SK-N-SH (cell line): Measurements from ENCODE around the gene CNIH3. TPM values are rescaled to one million over a fixed set of nuclear protein-coding genes. Genes with fewer than 3 reads are reported as not detected.

Experiments used
- CTCF ChIA-PET: fragments of 300-600, 350-600 bp; formaldehyde crosslinking; extraction: SDS; loops from one replicate; lab custom pipeline; 2021; lab: Yijun Ruan, JAX
- POLR2A ChIA-PET: fragments of 350-600 bp; sonication (Branson Sonifier 250); formaldehyde crosslinking; extraction: SDS; loops from one replicate; lab custom pipeline; 2020; ENCODE audit warnings: antibody characterized with exemption, inconsistent platforms; lab: Yijun Ruan, JAX
- DNase-seq: peaks from one replicate; pipeline ENCODE4 v3.0.0; 2012
- H2AFZ ChIP-seq: fragments of 200-600 bp; sonication (generic); 2 replicates; pipeline ENCODE4 v1.8.1; 2016; ENCODE audit warnings: antibody characterized with exemption, mild to moderate bottlenecking, low read depth
- H3F3A ChIP-seq: fragments of 200-600 bp; sonication (generic); replicated peaks from 2 replicates; pipeline ENCODE3; 2016; ENCODE audit warnings: antibody characterized with exemption, mild to moderate bottlenecking; ENCODE audit not compliant: insufficient read depth
- H3K27ac ChIP-seq, 2 experiments: fragments of 200-500 bp in 1 of 2; fragments of 200-600 bp in 1 of 2; sonication (Bioruptor generic) in 1 of 2; sonication (generic), shearing (Covaris generic) in 1 of 2; 2 replicates each; pipeline versions ENCODE4 v1.5.1 to v1.6.1; 2014 to 2016; ENCODE audit warnings: low read depth in 2 of 2, inconsistent platforms in 1 of 2, low read length in 1 of 2, mild to moderate bottlenecking in 1 of 2, mixed read lengths in 1 of 2
- H3K27me3 ChIP-seq: fragments of 200-600 bp; sonication (generic), shearing (Covaris generic); 2 replicates; pipeline ENCODE4 v1.6.1; 2016; ENCODE audit warnings: mixed run types; ENCODE audit not compliant: insufficient read depth
- H3K36me3 ChIP-seq, 2 experiments: fragments of 200-500 bp in 1 of 2; fragments of 200-600 bp in 1 of 2; sonication (Bioruptor generic) in 1 of 2; sonication (generic) in 1 of 2; replicated peaks in 1 of 2; 2 replicates each; pipeline versions ENCODE3 to v1.5.1; 2014 to 2016; ENCODE audit warnings: low read length in 1 of 2, mild to moderate bottlenecking in 1 of 2; ENCODE audit not compliant: insufficient read depth in 2 of 2, control insufficient read depth in 1 of 2
- H3K4me1 ChIP-seq, 2 experiments: fragments of 200-500 bp in 1 of 2; fragments of 200-600 bp in 1 of 2; sonication (Bioruptor generic) in 1 of 2; sonication (generic), shearing (Covaris generic) in 1 of 2; 2 replicates each; pipeline versions ENCODE4 v1.5.1 to v1.6.1; 2014 to 2016; ENCODE audit warnings: low read depth in 1 of 2, low read length in 1 of 2, mixed run types in 1 of 2; ENCODE audit not compliant: insufficient read depth in 2 of 2, control insufficient read depth in 1 of 2
- H3K4me2 ChIP-seq: fragments of 200-600 bp; sonication (generic), shearing (Covaris generic); 2 replicates; pipeline ENCODE4 v1.6.1; 2017; ENCODE audit warnings: mixed run types
- H3K4me3 ChIP-seq, 2 experiments: fragments of 200-500 bp in 1 of 2; fragments of 200-600 bp in 1 of 2; sonication (Bioruptor generic) in 1 of 2; sonication (generic), shearing (Covaris generic) in 1 of 2; 2 replicates each; pipeline versions ENCODE4 v1.5.1 to v1.8.1; 2014 to 2016; ENCODE audit warnings: low read depth in 2 of 2, inconsistent platforms in 1 of 2, low read length in 1 of 2, mild to moderate bottlenecking in 1 of 2, mixed read lengths in 1 of 2, moderate library complexity in 1 of 2
- H3K79me2 ChIP-seq: fragments of 200-600 bp; sonication (generic); 2 replicates; pipeline ENCODE4 v1.8.1; 2017; ENCODE audit warnings: mild to moderate bottlenecking; ENCODE audit not compliant: insufficient read depth
- H3K9ac ChIP-seq: fragments of 200-600 bp; sonication (generic); 2 replicates; pipeline ENCODE4 v1.6.1; 2017; ENCODE audit warnings: mixed run types
- H3K9me2 ChIP-seq: fragments of 200-600 bp; sonication (generic); 2 replicates; pipeline ENCODE4 v1.6.1; 2017; ENCODE audit warnings: mixed run types
- H3K9me3 ChIP-seq: fragments of 200-600 bp; sonication (generic); 2 replicates; pipeline ENCODE4 v1.6.1; 2017; ENCODE audit warnings: mixed run types, mild to moderate bottlenecking, moderate library complexity
- H4K20me1 ChIP-seq: fragments of 200-600 bp; sonication (generic); 2 replicates; pipeline ENCODE4 v1.6.1; 2017; ENCODE audit warnings: mild to moderate bottlenecking, mixed run types; ENCODE audit not compliant: insufficient read depth
- CHD2 ChIP-seq: fragments of 150-350 bp; IDR thresholded peaks from 2 replicates; pipeline ENCODE4 v1.6.1; 2018; ENCODE audit warnings: low read length; ENCODE audit not compliant: partially characterized antibody
- FOXM1 ChIP-seq: IDR thresholded peaks from 2 replicates; pipeline ENCODE4 v1.4.0; 2012; ENCODE audit warnings: low read depth, mild to moderate bottlenecking
- JUND ChIP-seq: IDR thresholded peaks from 2 replicates; pipeline ENCODE4 v1.4.0; 2012
- MAX ChIP-seq: IDR thresholded peaks from 2 replicates; pipeline ENCODE4 v1.4.0; 2012; ENCODE audit warnings: low read depth
- MEF2A ChIP-seq: IDR thresholded peaks from 2 replicates; pipeline ENCODE4 v1.4.0; 2012; ENCODE audit warnings: low read depth, borderline replicate concordance
- NRF1 ChIP-seq: IDR thresholded peaks from 2 replicates; pipeline ENCODE4 v1.6.1; 2012; ENCODE audit warnings: low read depth, mild to moderate bottlenecking, low read length
- RCOR1 ChIP-seq: fragments of 150-350 bp; IDR thresholded peaks from 2 replicates; pipeline ENCODE4 v1.6.1; 2017; ENCODE audit warnings: antibody characterized with exemption, low read length
- YY1 ChIP-seq: IDR thresholded peaks from 2 replicates; pipeline ENCODE4 v1.4.0; 2012; ENCODE audit warnings: low read depth, mild to moderate bottlenecking
- WGBS: methylation state at CpG from one replicate; pipeline ENCODE4 v1.1.6; 2017; ENCODE audit warnings: low lambda C conversion rate; 5-methylcytosine and 5-hydroxymethylcytosine counted together
- polyA plus RNA-seq, 3 experiments: library from polyadenylated mRNA; depleted of rRNA; stranded (reverse); fragments of >200 nt; gene quantifications; 2 replicates each; pipeline ENCODE4 v1.2.3, GENCODE V29; 2012

The CNIH3 gene
- polyA plus RNA-seq, 1 of the 3 experiments (the other 2 are of a cell fraction): 18.8 TPM

GRCh38 chr1:224730965-224731364, 114.8 kb downstream of the CNIH3 start:
- no peaks in the 10 kb centered on the region for H3K27me3 ChIP-seq
- H4K20me1 ChIP-seq: no peaks in the 10 kb centered on the region
- H3K9me3 ChIP-seq: no peaks in the 10 kb centered on the region
- no peak overlapping the region for H3K4me2 ChIP-seq
- H3K79me2 ChIP-seq: no peaks in the 10 kb centered on the region
- no peak for TF ChIP-seq NRF1
- TF ChIP-seq, all 33 proteins: peak for 0
- CTCF ChIA-PET: no interaction called here
- Histone ChIP-seq H3K27ac (no peak overlapping the region), H2AFZ (no peak overlapping the region), H3F3A (no peaks in the 10 kb centered on the region), H3K36me3 (peaks cover 0 to 14% of the 10 kb centered on the region in 2 experiments), H3K4me3 (no peak overlapping the region), H3K9ac (no peak overlapping the region), H3K4me1 (peaks cover 13 to 16% of the 10 kb centered on the region in 2 experiments; a peak in 3 of 4 replicates), H3K9me2 (no peaks in the 10 kb centered on the region)
- no peak for DNase-seq
- POLR2A ChIA-PET: no interaction called here

- Histone ChIP-seq H3K27me3 (no peaks in the 10 kb centered on the region), H4K20me1 (no peaks in the 10 kb centered on the region), H3K9ac (no peak overlapping the region), H3K9me2 (no peaks in the 10 kb centered on the region), H3K9me3 (no peaks in the 10 kb centered on the region), H3F3A (no peaks in the 10 kb centered on the region), H3K36me3 (peaks cover 5 to 14% of the 10 kb centered on the region in 2 experiments), H2AFZ (no peak overlapping the region), H3K4me3 (no peak overlapping the region), H3K27ac (no peak overlapping the region), H3K4me1 (peaks cover 10 to 16% of the 10 kb centered on the region in 2 experiments; a peak in 3 of 4 replicates), H3K79me2 (no peaks in the 10 kb centered on the region), H3K4me2 (no peak overlapping the region)
- 82% methylated on average over 3 of the region's 3 CpGs for WGBS
- no peak for TF ChIP-seq FOXM1
- TF ChIP-seq CHD2: no peak
- TF ChIP-seq YY1: no peak
- DNase-seq: no peak
- CTCF ChIA-PET: interaction anchor here (1.2 kb wide), 1 partner anchor 191 kb away, joined by 3 read pairs; no protein-coding TSS in a partner anchor
- POLR2A ChIA-PET: no interaction called here
Measured at GRCh38 chr1:224731633-224732032, 115.5 kb downstream of the CNIH3 start.

- CTCF ChIA-PET: interaction anchor here (1.1 to 1.4 kb wide), 4 partner anchors 12 to 190 kb away, joined by 3 to 4 read pairs (median 3); no protein-coding TSS in a partner anchor
- Histone ChIP-seq H3K9me3 (no peaks in the 10 kb centered on the region), H3K36me3 (peaks cover 5 to 14% of the 10 kb centered on the region in 2 experiments), H3K27me3 (no peaks in the 10 kb centered on the region), H2AFZ (no peak overlapping the region), H3K4me3 (no peak overlapping the region), H3K4me2 (no peak overlapping the region), H3K9me2 (no peaks in the 10 kb centered on the region), H3K4me1 (peaks cover 1 to 16% of the 10 kb centered on the region in 2 experiments; a peak in 2 of 4 replicates), H3K9ac (no peak overlapping the region), H3K79me2 (no peaks in the 10 kb centered on the region), H4K20me1 (no peaks in the 10 kb centered on the region), H3K27ac (no peak overlapping the region; a peak in 2 of 4 replicates), H3F3A (no peaks in the 10 kb centered on the region)
- WGBS: 83% methylated on average over 9 of the region's 9 CpGs
- no peak for DNase-seq
- POLR2A ChIA-PET: no interaction called here
- TF ChIP-seq MEF2A: no peak
- no peak for TF ChIP-seq MAX
- TF ChIP-seq JUND: no peak
- no peak for TF ChIP-seq RCOR1
Measured at GRCh38 chr1:224732377-224733026, 116.4 kb downstream of the CNIH3 start.
